HG03432 (cell line): Measurements from ENCODE around the gene CARD11.
"Not testable (repeated sequence)": the region's sequence is repeated elsewhere in the genome, so short reads cannot be mapped to it uniquely, and the experiment has no call there.

Experiments
- ATAC-seq: cut with Tn5 transposase; IDR thresholded peaks from one replicate; pipeline ENCODE4 v1.9.1; 2021; ENCODE audit warnings: mild to moderate bottlenecking, moderate library complexity; ENCODE audit not compliant: unreplicated experiment

The CARD11 gene

DNA sequence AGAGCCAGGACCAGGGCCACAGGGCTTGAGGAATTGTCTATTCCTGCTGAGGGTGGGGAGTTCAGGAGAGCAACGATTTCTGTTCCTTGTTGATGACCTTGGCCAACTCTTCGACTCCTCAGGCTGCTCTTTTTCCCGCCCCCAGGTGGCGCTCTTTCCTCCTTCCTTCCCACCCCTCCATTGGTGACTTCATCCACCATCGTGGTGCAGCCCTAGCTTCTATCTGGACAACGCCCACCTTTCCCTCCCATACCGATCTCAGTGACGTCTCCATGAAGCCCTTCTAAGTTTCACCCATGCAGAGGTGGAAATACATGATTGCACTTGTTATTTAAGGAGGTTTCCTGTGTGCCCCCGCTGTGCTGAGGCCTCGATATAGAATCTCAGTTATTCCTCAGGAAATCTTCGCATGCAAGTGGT is 22.1 kb upstream of the CARD11 start:
- peak; percentile 46 for ATAC-seq

DNA sequence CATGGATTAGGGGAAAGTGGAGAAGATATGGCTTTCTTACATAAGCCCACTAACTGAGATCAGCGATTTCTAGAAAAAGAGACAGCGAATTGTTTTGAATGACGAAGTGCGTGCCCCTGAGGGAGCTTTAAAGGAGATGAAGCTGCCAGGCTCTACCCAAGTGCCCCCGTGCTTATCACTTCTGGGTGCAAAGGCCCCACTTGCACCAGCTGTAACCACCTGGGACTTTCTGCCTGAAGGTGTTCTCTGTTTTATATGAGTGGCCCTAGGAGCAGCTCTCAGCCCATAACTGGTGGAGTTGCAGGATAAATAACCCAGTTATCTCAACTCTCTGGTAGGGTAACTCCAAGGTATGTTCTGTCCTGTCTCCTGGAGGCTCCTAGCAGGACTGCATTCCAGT is 20.4 kb upstream of the CARD11 start:
- no peak for ATAC-seq

DNA sequence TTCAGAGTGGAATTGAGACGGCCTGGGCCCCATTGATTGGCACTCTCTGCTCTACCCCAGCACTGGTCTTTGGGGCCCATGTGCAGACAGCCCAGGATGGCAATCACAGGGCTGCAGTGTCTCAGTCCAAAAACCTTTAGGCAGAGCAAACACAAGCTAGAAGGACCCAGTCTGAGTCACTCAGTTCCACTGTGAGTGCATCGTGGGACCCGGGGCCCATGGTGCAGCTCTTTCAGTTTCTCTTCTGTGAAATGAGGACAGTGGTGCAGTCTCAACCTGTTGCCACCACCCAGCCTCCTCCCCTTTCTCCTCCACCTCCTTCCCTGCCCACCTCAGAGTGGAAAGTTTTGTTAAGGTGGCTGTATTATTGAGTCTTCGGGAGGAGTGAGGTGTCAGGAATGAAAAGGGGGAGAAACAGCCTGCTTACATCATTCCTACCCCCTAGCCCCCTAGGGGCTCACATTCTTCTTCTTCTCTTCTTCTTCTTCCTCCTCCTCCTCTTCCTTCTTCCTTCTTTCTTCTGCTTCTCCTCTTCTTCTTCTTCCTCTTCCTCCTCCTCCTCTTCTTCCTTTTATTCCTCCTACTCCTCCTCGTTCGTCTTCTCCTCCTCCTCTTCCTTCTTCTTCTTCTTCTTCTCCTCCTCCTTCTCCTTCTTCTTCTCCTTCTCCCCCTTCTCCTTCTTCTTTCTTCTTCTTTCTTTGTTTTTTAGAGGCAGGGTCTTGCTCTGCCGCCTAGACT is 19.5 kb upstream of the CARD11 start:
- ATAC-seq = peak; percentile 88

DNA sequence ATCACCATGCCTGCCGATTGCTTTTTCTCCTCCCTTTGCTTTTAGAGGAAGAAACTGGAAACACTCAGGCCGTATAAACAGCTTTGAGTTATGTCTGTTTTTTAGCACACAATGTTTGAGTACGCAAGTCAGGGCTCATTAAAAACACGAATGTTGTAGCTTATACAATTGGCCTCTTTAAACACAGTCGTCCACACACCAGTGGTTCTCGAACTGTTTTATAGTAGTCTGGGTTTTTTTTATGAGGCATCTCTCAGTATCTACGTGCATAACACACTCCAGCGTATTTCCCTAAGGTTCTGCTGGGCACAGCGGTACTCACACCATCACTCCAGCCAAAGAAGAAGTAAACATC is 13.4 kb upstream of the CARD11 start:
- no peak for ATAC-seq

DNA sequence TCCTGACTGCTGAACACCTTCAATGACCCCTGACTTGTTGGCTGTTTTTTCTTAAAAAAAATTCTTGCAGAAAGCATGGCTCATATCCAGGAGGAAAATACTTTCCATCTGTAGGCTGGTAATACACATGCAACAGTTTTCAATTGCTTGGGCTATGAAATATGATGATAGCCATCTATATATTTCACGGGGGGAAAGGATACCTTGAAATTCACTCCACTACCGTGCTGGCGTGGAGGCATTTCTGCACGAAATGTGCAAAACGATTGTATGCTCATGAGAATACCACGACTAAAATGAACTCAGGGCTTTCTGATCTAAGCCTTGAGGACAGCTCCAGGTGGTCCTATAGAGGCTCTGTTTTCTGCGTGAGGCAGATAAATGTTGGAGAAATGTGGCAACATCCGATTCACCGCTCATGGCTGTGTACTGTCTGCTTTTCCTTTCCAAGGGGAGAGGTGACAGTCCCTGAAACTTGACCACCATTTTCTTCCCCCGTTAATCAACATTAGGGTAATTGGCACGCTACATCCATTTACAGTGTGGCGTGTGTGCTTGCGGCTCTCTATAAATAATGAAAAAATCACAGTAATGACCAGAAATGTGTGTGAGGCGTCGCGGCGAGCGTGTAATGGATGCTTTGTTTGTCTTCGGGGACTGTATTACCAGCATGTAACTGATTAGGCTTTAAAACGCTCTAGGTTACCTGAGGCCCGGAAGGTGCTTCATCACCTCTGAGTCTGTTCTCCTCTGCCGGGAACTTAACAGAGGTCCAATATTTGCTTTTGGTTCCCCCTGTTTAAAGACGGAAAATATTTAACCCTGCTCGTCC is 12.8 kb upstream of the CARD11 start:
- ATAC-seq = no peak

DNA sequence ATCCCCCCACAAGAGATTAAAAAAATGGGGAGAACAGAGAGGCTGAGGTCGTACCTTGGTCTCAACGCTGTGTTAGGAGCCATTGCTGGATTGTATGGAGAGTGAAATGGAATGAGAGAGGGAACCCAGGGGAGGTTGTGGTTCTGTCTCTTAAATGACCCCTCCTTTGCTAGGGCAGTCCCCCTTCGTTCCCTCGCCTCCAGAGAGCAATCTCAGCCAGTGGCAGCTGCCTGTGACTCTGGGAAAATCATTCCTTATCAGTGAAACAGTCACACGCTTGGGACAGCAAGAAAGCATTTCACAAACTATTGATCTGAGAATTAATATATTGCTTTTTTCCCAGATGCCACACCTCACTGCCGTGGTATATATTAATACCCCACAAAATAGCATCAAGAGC is 12.0 kb upstream of the CARD11 start:
- no peak for ATAC-seq

DNA sequence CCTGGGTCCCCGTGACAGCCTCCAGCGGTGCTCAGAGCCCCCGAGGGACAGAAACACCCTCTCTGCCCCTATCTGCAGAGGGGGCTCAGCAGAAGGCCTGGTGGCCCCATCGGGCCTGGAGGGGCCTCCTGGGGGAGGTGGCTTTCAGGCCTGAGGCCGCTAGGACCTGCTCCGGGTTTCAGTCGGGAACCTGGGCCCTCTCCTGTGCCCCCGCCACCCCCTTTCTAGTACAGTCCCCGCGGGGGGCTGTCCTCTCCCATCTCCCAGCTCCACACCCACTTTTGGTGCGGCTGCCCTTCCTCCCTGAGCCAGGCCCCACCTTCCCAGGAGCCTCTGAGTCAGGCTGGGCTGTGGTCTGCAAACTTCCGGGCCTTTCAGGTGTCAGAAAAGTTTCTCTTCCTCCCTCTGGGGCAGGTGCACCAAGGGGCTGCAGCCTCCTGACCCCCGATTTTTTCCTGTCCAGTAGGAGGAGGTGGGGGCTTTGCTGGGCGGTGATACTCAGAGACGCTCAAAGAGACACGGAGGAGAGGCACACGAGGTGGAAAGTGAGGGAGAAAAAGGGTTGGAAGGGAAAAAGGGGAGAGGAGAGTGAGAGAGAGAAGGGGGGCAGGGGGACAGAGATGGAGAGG is 692 bp downstream of the CARD11 start:
- ATAC-seq = peak; percentile 75

DNA sequence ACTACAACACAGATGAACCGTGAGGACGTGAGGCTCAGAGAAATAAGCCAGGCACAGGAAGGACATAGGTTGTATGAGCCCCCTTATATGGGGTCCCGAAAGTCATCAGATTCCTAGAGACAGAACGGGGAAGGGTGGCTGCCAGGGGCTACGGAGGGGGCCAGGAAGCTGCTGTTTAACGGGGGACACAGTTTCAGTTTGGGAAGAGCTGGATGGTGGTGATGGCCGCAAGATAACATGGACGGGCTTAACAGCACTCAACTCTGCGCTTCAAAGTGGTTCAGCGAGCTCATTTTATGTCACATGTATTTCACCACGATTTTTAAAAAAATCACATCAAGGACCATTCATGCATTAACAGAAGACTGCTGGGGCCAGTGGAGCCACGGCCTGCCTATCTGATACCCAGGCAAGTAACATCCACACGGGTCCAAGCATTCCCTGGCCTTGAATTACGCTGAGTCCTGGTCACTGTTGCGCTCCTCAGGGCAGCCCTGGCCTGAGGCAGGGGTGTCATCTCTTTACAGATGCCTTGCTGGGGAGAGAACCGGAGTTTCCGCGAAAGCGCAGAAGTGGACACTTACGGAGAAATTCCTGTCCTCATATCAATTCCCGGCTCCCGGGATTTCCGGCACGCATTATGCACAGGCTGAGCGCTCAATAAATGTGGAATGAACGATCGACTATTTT is 1.5 kb downstream of the CARD11 start:
- ATAC-seq = no peak

DNA sequence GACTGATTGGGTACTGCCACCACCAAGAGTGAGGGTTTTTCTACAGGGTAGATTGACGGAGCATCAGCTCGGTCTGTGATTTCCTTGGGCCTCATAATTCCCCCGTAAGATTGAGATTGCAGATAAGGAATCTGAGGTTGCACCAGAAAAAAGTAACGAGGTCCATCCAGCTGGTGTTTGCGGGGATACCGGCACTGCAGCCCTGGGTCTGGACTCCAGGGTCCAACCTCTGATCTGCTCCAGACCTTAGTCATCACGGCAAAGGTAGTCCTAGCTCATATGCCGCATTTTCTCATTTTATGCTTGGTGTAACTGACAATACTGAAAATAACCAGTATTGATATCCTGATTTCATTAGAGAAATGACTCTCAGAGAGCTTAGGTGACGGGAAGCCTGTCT is 3.9 kb downstream of the CARD11 start:
- no peak for ATAC-seq

DNA sequence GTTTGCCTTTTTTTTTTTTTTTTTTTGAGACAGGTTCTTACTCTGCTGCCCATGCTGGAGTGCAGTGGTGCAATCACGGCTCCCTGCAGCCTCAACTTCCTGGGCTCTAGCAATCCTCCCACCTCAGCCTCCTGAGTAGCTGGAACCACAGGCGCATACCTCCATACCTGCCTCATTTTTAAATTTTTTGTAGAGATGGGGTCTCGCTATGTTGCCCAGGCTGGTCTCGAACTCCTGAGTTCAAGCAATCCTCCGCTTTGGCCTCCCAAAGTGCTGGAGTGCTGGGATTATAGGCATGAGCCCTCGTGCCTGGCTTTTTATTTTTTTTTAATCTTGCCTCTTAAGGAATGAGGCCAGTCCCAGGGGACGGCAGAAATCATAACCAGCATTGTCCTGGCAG is 5.7 kb downstream of the CARD11 start:
- not testable (repeated sequence) for ATAC-seq

DNA sequence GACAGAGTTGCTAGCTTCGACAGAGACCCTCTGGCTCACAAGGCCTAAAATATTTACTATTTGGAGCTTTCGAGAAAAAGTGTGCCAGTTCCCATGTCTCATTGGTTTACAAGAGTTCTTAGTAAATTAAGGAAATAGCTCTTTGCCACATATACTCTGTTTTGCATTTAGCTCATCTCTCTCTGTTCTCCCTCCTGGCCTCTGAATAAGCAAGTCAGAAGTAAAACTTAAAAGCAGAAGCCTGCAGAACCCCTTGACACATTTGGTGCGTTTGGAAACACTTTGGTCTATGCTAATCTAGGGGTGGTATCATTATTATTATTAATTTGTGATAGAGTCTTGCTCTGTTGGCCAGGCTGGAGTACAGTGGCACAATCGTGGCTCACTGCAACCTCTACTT is 6.4 kb downstream of the CARD11 start:
- ATAC-seq = no peak

DNA sequence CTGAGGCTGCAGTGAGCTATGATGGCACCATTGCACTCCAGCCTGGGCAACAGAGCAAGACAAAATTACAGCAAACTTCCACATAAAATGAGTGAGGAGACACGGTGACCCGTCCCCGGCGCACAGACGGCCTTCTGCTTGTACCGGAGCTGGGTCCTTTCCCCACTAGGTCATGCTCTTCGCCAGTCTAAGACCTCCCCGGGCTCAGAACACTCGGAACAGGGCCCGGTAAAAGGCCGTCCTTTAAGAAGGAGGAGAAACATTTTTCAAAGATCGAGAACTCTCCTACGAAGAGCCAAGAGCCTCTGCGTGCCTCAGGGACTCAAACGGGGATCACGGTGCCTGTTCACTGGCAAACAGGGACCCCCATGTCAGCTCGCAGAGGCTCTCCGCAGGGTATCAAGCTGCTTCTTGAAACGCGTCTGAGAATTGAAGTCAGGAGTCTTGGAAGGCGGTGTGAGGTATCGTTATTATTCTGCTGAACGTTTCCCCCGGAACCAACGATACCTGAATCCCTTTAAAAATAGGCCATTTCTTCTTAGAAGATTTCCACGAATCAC is 9.0 kb downstream of the CARD11 start:
- ATAC-seq = no peak

DNA sequence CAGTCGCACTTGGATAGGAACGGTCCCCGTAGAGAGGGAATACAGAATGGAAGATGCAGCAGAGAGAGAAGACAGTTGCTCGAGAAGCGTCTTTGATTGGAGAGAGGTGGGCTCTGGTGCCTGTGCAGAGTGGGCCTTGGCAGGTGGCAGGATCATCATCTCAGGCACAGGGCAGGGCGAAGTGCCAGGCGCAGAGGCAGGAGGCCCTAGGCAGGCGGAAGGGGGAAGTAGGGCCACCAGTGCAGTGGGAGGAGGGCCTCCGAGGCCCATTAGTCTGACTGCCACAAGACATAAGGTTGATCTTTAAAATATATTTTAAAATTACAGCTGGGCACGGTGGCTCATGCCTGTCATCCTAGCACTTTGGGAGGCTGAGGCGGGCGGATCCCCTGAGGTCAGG is 10.1 kb downstream of the CARD11 start:
- no peak for ATAC-seq

DNA sequence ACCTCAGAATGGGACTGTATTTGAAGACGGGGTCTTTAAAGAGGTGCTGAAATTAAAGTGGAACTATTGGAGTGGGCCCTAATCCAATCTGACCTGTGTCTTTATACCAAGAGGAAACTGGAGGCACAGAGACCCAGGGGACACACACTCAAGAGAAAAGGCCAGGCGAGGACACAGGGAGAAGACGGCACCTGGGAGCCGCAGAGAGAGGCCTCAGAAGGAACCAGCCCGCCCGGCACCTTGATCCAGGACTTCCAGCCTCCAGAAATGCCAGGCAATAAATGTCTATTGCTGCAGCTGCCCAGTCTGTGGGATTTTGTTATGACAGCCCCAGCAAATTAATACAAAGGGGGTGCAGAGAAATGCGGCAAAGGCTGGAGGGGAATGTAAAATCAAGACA is 10.5 kb downstream of the CARD11 start:
- ATAC-seq = no peak

DNA sequence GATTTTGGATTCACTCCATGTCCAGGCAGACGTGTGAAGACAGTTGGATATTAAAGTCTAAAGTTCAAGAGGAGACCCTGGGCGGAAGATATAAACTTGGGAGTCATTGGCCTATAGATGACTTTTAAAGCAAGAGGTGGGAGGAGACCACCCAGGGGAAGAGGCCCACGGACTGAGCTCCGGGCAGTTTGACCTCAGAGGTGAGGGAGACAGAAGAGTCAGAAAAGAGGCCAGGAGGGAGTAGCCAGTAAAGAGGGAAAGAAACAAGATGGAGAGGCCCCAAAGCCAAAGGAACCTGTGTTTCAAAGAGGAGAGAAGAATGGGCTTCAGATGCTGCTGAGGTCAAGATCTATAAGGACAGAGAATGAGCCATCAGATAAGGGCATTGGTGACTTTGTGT is 11.4 kb downstream of the CARD11 start:
- ATAC-seq = no peak

DNA sequence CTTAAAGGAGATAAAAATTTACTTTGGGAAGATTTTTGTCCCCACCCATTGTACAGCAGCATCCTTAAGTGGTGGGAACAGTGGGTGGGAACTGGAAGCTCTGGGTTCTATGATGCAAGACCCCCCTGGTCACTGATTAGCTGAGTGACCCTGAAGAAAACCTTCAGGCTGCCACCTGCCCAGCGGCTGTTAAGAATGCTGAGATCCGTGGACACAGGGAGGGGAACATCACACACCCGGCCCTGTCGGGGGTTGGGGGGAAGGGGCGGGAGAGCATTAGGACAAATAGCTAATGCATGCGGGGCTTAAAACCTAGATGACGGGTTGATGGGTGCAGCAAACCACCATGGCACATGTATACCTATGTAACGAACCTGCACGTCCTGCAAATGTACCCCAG is 14.5 kb downstream of the CARD11 start:
- ATAC-seq = no peak

DNA sequence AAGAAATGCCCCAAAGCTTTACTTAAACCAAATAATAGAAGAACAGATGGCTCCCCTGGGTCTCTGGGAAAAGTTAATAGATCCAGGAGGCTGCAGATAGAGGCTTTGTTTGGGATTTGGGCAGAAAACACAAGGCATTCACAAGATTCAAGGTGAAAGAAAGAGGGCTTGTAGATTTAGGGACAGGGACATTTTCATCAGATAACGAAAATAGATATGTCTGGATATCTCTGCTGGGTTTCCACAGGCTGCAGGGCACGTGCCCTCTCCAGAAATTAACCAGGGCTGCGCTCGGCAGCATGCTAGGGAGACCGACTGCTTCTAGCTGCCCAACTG is 14.9 kb downstream of the CARD11 start:
- no peak for ATAC-seq

DNA sequence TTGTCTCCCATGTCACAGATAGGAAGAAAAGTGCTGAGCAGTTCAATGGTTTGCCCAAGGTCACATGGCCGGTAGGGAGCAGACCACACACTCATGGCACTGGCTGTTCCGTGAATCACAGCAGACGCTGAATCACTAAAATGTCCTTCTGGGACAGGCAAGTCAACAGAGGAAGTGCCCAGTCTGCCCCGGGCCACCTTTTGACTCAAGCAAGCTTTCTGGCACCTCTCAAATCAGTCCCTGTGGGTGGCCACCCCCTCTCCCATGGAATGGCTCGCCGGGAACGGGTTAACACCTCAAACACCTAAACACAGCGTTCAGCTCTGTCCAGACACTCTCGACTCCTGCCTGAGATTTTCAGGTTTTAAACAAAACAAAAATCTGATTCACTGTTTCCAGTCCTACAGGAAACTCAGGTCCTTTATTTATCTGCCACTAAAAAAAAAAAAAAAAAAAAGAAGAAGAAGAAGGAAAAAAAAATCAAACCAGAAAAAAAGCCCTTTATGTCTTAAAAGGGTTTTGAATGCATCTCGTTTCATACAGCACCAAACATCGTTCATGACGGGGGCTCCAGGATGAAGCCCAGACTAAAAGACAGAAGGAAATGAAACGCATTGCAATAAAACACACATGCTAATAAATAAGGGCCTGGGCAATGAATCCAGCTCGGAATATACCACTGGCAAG is 15.5 kb downstream of the CARD11 start:
- ATAC-seq = no peak

DNA sequence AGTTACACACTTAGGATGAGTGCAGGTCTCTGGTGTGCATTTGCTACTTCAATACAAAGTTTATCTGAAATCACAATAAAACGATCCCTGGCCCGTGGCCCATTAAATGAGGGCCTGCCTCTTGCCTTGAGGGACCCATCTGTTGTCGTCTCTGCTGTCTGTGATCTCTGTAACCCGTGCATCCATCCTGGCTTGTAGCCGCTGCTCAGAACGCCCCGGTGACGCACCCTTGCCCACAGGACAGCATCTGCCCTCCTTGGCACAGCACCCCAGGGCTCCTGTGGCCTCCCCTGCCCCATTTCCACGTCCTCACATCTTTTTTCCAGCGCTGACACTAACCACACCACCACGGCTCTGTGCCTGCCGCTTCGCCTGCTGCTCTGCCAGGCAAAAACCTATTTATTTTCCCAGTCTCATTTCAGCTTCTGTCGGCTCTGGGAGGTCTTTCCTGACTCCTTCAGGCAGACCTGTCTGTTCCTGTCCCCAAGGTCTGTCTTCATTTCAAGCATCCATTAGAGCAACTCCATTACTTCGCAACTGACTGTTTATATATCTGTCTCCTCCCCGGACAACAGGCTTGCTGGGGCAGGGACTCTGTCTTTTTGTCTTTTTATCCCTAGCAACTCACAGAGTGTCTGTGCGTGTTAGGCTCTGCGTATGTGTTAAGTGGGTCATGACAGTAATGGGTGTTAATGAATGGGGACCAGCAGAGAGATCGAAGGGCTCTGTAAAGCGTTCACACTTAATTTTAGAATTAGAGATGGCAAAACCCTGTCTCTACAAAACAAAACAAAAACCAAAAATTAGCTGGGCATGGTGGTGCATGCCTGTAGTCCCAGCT is 16.4 kb downstream of the CARD11 start:
- no peak for ATAC-seq

DNA sequence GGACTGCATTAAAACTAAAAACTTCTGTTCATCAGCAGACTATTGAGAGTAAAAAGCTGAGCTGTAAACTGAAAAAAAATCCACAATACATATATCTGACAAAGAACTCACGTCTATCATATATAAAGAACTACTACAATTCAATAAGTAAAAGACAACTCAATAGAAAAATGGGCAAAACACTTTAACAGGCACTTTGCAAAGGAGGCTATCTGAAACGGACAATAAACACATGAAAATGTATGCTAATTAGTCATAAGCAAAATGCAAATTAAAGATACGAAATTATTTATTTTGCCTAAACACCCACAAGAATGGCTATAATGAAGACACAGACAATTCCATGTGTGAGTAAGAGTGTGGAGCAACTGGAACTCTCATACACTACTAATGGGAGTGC is 18.1 kb downstream of the CARD11 start:
- ATAC-seq = no peak
